ENCODE measurements around the gene PELI2.

GRCh38 chr14:56125772-56126636, 7.8 kb downstream of the PELI2 start:
- TF ChIP-seq GATA2 (IDR thresholded peaks at IDR 0.05; ENCODE audit: low read depth, low read length) (no peak), GATA3 (IDR thresholded peaks at IDR 0.05; ENCODE audit: low read depth, low read length) (no peak)

Measured in SH-SY5Y (cell line).